Endothelial cell (in vitro differentiated cells): ENCODE measurements around the gene AGBL1. TPM values are rescaled to one million over a fixed set of nuclear protein-coding genes. Genes with fewer than 3 reads are reported as not detected.

ENCODE experiments used
- DNase-seq: peaks from one replicate; pipeline ENCODE4 v3.0.0; 2021; ENCODE audit warnings: low spot score
- H3K27ac Mint-ChIP-seq: one replicate; pipeline ENCODE4 v1.8.0; 2021; ENCODE audit warnings: mixed read lengths, inconsistent platforms; ENCODE audit not compliant: unreplicated experiment
- H3K27me3 Mint-ChIP-seq: one replicate; pipeline ENCODE4 v1.8.0; 2021; ENCODE audit warnings: mild to moderate bottlenecking, moderate library complexity, mixed read lengths, inconsistent platforms; ENCODE audit not compliant: unreplicated experiment
- H3K36me3 Mint-ChIP-seq: one replicate; pipeline ENCODE4 v1.8.0; 2021; ENCODE audit warnings: mild to moderate bottlenecking, low read depth, mixed read lengths, inconsistent platforms; ENCODE audit not compliant: unreplicated experiment
- H3K4me1 Mint-ChIP-seq: one replicate; pipeline ENCODE4 v1.8.0; 2021; ENCODE audit warnings: mild to moderate bottlenecking, mixed read lengths, inconsistent platforms; ENCODE audit not compliant: unreplicated experiment
- H3K4me3 Mint-ChIP-seq: one replicate; pipeline ENCODE4 v1.8.0; 2021; ENCODE audit warnings: mild to moderate bottlenecking, mixed read lengths, inconsistent platforms; ENCODE audit not compliant: unreplicated experiment
- H3K9me3 Mint-ChIP-seq: one replicate; pipeline ENCODE4 v1.8.0; 2021; ENCODE audit warnings: mixed read lengths, inconsistent platforms; ENCODE audit not compliant: unreplicated experiment
- CTCF ChIP-seq: fragments of 200-600 bp; sonication (generic); IDR thresholded peaks from one replicate; pipeline ENCODE4 v1.5.0; 2021; ENCODE audit warnings: antibody characterized with exemption; ENCODE audit not compliant: unreplicated experiment
- total RNA-seq: library from RNA; stranded (reverse); fragmentation: NEBNext Ultra II Directional; extraction: Animal tissue kit (Norgen Biotek cat#: 25700); gene quantifications from one replicate; pipeline ENCODE4 v1.2.1, GENCODE V29; 2021; ENCODE audit not compliant: unreplicated experiment

The AGBL1 gene
- total RNA-seq, 1 donor from 2014 or later = 0.03 TPM

- Mint-ChIP-seq H3K36me3 (no peaks in the 10 kb centered on the region), H3K9me3 (no peaks in the 10 kb centered on the region), H3K4me1 (peaks cover 8% of the 10 kb centered on the region), H3K4me3 (no peak overlapping the region), H3K27ac (no peak overlapping the region), H3K27me3 (no peaks in the 10 kb centered on the region)
- TF ChIP-seq CTCF = no peak
- no peak for DNase-seq
Observed at GRCh38 chr15:86064326-86064725, 15.3 kb upstream of the AGBL1 start.

GRCh38 chr15:86066174-86066834, 13.4 kb upstream of the AGBL1 start:
- H3K4me3 Mint-ChIP-seq = no peak overlapping the region
- H3K27ac Mint-ChIP-seq = no peak overlapping the region
- H3K27me3 Mint-ChIP-seq = no peaks in the 10 kb centered on the region
- H3K4me1 Mint-ChIP-seq = peaks cover 8% of the 10 kb centered on the region
- no peaks in the 10 kb centered on the region for H3K36me3 Mint-ChIP-seq
- no peaks in the 10 kb centered on the region for H3K9me3 Mint-ChIP-seq
- DNase-seq = no peak
- no peak for TF ChIP-seq CTCF

GRCh38 chr15:86073281-86073680, 6.4 kb upstream of the AGBL1 start:
- Mint-ChIP-seq H3K36me3 (no peaks in the 10 kb centered on the region), H3K4me3 (no peak overlapping the region)

GRCh38 chr15:86076468-86076867, 3.2 kb upstream of the AGBL1 start:
- Mint-ChIP-seq H3K4me3 (no peak overlapping the region), H3K27ac (no peak overlapping the region), H3K9me3 (no peaks in the 10 kb centered on the region), H3K27me3 (peaks cover 5% of the 10 kb centered on the region), H3K36me3 (no peaks in the 10 kb centered on the region), H3K4me1 (no peaks in the 10 kb centered on the region)
- no peak for TF ChIP-seq CTCF
- no peak for DNase-seq

More at GRCh38 chr15:86073281-86073680, 6.4 kb upstream of the AGBL1 start:
- Mint-ChIP-seq H3K4me1 (no peaks in the 10 kb centered on the region), H3K27me3 (peaks cover 5% of the 10 kb centered on the region), H3K9me3 (no peaks in the 10 kb centered on the region), H3K27ac (no peak overlapping the region)
- TF ChIP-seq CTCF = no peak
- DNase-seq = no peak

- peaks cover 5% of the 10 kb centered on the region for H3K27me3 Mint-ChIP-seq
- no peak for TF ChIP-seq CTCF
- no peaks in the 10 kb centered on the region for H3K36me3 Mint-ChIP-seq
- no peaks in the 10 kb centered on the region for H3K9me3 Mint-ChIP-seq
- H3K27ac Mint-ChIP-seq = no peak overlapping the region
- no peaks in the 10 kb centered on the region for H3K4me1 Mint-ChIP-seq
- H3K4me3 Mint-ChIP-seq = no peak overlapping the region
- DNase-seq = no peak
Observed at GRCh38 chr15:86077070-86077469, 2.6 kb upstream of the AGBL1 start.
